Transverse colon (tissue), 4 donors: ENCODE data around the gene ACBD6.

Experiments
- EP300 ChIP-seq: sonication (generic); formaldehyde crosslinking; IDR thresholded peaks from one replicate; pipeline ENCODE4 v1.6.1; 2017; ENCODE audit warnings: antibody characterized with exemption, low read depth
- POLR2A ChIP-seq: fragments of 450-650 bp; IDR thresholded peaks from one replicate; pipeline ENCODE4 v1.6.1; 2016; ENCODE audit warnings: antibody characterized with exemption, mild to moderate bottlenecking, moderate library complexity
- POLR2AphosphoS5 ChIP-seq, 3 donors: sonication (generic); formaldehyde crosslinking; IDR thresholded peaks; one replicate each; pipeline ENCODE4 v1.6.1; 2016; ENCODE audit warnings: antibody characterized with exemption in 3 of 3
- TF ChIP-seq, protein P1 (sequence below), 5 experiments: fragments of 200-600 bp in 3 of 5; fragments of 450-650 bp in 2 of 5; sonication (generic) in 3 of 5; IDR thresholded peaks; 1 replicate in 2 of 5; 2 replicates in 3 of 5; pipeline ENCODE4 v1.5.1; 2016 to 2017; ENCODE audit warnings: antibody characterized with exemption in 5 of 5, inconsistent platforms in 3 of 5, mild to moderate bottlenecking in 2 of 5, moderate library complexity in 1 of 5

DNA sequence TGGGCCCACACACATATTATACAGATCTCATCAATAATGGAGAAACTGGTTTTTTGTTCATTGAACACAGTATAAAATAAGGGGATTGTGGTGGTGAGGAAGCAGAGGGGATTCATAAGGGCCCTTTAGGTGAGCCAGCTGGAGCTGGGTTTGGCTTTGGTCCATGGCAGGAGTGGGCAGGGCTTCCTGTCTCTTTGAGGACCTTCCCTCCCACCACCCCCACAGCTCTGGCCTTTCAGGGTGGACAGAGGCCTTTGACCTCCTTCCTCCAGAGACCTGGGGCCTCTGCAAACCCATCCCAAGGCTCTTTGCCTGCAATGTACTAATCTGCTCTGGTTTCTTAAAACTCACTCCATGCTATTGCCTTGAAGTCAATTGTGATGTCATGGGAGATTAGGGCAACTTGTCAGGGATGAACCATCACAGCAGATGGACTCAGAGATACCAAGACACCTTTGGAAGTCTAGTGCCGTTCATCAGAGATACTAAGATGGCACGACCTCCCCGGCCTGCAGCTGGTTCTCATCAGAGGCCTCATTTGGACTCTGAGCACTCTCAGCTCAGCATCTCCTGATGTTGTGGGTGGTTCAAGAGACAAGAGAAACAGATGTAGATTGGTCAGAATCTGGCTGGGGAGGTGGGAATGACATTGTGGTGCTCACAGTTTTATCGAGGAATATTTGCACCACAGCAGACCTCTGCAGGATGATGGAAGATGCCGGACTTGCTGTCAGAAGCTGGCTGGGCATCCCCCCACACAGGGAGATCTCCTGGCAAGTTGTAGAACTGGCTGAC lies 234.4 kb downstream of the ACBD6 start:
- TF ChIP-seq, protein P1, sequence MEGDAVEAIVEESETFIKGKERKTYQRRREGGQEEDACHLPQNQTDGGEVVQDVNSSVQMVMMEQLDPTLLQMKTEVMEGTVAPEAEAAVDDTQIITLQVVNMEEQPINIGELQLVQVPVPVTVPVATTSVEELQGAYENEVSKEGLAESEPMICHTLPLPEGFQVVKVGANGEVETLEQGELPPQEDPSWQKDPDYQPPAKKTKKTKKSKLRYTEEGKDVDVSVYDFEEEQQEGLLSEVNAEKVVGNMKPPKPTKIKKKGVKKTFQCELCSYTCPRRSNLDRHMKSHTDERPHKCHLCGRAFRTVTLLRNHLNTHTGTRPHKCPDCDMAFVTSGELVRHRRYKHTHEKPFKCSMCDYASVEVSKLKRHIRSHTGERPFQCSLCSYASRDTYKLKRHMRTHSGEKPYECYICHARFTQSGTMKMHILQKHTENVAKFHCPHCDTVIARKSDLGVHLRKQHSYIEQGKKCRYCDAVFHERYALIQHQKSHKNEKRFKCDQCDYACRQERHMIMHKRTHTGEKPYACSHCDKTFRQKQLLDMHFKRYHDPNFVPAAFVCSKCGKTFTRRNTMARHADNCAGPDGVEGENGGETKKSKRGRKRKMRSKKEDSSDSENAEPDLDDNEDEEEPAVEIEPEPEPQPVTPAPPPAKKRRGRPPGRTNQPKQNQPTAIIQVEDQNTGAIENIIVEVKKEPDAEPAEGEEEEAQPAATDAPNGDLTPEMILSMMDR (IDR thresholded peaks at IDR 0.05): no peak
- TF ChIP-seq POLR2A (no peak), EP300 (no peak), POLR2AphosphoS5 (IDR thresholded peaks at IDR 0.05) (no peak)
